T-helper 2 cell (primary cell): Measurements from ENCODE around the gene ADAM30.

Source experiments
- DNase-seq, 5 experiments: peaks; one replicate each; pipeline versions ENCODE4 v3.0.0 to v3.0.0-alpha.2; 2012 to 2022
- total RNA-seq, 2 donors: gene quantifications; one replicate each; lab custom pipeline; 2026; lab: John Stamatoyannopoulos, UW

Gene ADAM30
- 0 reads per million in 2 donors for total RNA-seq

GRCh38 chr1:119896303-119896702 is at the start of gene ADAM30:
TSS of gene ADAM30 (minus strand) at chr1:119896515. CDS start at chr1:119896336, 179 bp downstream.
- no peak for DNase-seq

GRCh38 chr1:119943216-119943615 is 46.9 kb upstream of the ADAM30 start:
- no peak for DNase-seq

GRCh38 chr1:119941392-119941791 is 45.1 kb upstream of the ADAM30 start:
- no peak for DNase-seq

- no peak for DNase-seq
Observed at GRCh38 chr1:119940697-119941096, 44.4 kb upstream of the ADAM30 start.

GRCh38 chr1:119937198-119937597 is 40.9 kb upstream of the ADAM30 start:
- no peak for DNase-seq

- DNase-seq: no peak
Observed at GRCh38 chr1:119935915-119936314, 39.6 kb upstream of the ADAM30 start.

GRCh38 chr1:119935373-119935772 is 39.1 kb upstream of the ADAM30 start:
- DNase-seq: no peak

GRCh38 chr1:119933397-119933796 is 37.1 kb upstream of the ADAM30 start:
- DNase-seq: no peak

- DNase-seq: no peak
Observed at GRCh38 chr1:119929643-119930315, 33.5 kb upstream of the ADAM30 start.

- no peak for DNase-seq
Observed at GRCh38 chr1:119926553-119926952, 30.2 kb upstream of the ADAM30 start.

GRCh38 chr1:119924948-119925898 is 28.9 kb upstream of the ADAM30 start:
- DNase-seq: no peak

GRCh38 chr1:119920104-119920968 is 24.0 kb upstream of the ADAM30 start:
- no peak for DNase-seq

GRCh38 chr1:119919241-119919640 is 22.9 kb upstream of the ADAM30 start:
- DNase-seq: no peak

- no peak for DNase-seq
Observed at GRCh38 chr1:119918301-119918700, 22.0 kb upstream of the ADAM30 start.

- no peak for DNase-seq
Observed at GRCh38 chr1:119917304-119918055, 21.2 kb upstream of the ADAM30 start.

GRCh38 chr1:119915517-119915916 is 19.2 kb upstream of the ADAM30 start:
- no peak for DNase-seq

- no peak for DNase-seq
Observed at GRCh38 chr1:119914071-119914470, 17.8 kb upstream of the ADAM30 start.

GRCh38 chr1:119912963-119913362 is 16.6 kb upstream of the ADAM30 start:
- DNase-seq: no peak

- no peak for DNase-seq
Observed at GRCh38 chr1:119911775-119912174, 15.5 kb upstream of the ADAM30 start.

GRCh38 chr1:119910618-119911017 is 14.3 kb upstream of the ADAM30 start:
- no peak for DNase-seq

GRCh38 chr1:119909890-119910596 is 13.7 kb upstream of the ADAM30 start:
- DNase-seq: no peak
